ENCODE results near the gene GTF3C5.
"Not testable (repeated sequence)": the region's sequence is repeated elsewhere in the genome, so short reads cannot be mapped to it uniquely, and the experiment has no call there.

Gene GTF3C5, protein sequence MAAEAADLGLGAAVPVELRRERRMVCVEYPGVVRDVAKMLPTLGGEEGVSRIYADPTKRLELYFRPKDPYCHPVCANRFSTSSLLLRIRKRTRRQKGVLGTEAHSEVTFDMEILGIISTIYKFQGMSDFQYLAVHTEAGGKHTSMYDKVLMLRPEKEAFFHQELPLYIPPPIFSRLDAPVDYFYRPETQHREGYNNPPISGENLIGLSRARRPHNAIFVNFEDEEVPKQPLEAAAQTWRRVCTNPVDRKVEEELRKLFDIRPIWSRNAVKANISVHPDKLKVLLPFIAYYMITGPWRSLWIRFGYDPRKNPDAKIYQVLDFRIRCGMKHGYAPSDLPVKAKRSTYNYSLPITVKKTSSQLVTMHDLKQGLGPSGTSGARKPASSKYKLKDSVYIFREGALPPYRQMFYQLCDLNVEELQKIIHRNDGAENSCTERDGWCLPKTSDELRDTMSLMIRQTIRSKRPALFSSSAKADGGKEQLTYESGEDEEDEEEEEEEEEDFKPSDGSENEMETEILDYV

DNA sequence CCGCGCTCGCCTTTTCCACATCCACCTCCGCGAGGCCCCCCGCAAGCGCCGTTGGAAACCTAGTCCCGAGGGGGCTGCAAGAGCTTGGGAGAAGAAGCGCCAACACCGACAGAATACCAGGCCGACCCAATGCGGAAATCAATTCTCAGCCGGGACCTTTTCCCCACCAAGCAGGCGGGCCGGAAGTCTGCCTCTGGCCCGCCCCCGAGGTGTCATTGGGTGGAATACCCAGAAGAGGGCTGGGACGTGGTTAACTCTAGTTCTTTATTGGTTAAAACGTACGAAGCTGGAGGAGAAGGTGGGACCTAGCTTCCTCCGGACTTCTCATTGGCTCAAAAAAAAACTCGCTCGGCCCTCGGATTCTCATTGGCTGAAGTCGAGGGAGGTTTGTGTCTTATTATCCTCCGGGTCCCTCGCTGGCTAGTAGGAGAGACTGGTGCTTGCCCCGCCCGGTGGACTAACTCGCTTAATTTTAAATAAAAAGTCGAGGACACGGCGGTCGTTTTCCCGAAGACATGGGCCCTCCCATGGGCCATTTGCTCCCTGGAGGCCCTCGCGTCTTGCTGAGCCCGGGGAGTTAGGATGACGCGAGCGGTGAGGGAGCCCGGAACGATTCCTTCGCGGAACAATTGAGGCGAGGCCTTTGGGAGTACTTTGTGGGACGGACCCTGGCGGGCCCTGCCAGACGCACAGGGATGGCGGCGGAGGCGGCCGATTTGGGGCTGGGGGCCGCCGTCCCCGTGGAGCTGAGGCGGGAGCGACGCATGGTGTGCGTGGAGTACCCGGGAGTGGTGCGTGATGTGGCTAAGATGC is at the start of gene GTF3C5:
Gene GTF3C5, plus strand, starts transcription at position 681 of the 813 bp plus-strand sequence. Its CDS starts 15 bp downstream, at position 696.
- peak; percentile 80 for DNase-seq

DNA sequence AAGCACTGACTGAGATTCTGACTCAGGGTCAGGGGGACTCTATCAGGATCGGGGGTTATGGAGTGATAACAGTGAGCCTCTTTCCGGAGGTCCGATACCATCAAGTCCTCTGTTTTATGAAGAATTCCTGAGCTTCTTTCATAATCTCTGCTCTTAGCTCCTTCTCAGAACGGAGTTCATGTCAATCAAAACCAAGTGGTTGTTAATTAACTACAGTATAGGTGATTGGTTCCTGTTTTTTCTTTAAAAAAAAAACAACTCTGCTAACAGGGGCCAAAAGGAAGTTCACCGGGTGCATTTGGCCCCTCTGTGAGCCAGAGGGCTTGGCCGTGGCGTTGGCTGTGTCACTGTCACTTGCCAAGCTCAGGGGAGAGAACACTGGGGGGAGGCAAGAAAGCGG is 48.3 kb upstream of the GTF3C5 start:
- DNase-seq: no peak

DNA sequence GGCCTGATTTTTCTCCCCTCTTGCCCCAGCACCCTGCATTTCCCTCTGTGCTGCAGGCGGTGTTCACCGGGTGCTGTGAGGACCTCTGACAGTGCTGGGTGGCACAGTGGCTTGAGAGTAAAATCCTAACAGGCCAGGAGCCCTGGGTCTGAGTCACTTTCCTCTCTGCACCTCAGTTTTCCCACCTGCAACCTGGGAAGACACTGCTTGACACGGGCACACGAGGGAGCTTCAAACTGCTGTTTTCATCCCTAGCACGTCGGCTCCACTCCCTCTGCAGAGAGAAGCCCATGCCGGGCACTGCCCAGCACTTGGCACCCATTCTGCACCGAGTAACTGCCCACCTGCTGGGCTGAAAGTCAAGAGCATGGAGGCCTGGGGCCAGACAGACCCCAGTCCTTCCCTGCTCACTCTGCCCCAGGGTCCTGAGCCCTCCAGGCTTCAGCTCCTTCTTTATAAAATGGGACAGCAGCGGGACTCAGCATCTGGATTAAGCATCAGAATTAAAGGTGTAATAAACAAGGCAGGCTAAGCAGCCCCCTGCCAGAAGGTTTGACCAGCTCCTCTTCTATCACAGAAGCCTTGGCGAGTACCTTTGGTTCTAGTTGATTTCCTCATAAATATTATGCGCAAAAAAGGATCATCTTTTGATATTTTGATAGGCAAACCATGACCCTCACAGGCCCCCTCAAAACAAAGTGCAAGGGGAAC is 47.2 kb upstream of the GTF3C5 start:
- no peak for DNase-seq

DNA sequence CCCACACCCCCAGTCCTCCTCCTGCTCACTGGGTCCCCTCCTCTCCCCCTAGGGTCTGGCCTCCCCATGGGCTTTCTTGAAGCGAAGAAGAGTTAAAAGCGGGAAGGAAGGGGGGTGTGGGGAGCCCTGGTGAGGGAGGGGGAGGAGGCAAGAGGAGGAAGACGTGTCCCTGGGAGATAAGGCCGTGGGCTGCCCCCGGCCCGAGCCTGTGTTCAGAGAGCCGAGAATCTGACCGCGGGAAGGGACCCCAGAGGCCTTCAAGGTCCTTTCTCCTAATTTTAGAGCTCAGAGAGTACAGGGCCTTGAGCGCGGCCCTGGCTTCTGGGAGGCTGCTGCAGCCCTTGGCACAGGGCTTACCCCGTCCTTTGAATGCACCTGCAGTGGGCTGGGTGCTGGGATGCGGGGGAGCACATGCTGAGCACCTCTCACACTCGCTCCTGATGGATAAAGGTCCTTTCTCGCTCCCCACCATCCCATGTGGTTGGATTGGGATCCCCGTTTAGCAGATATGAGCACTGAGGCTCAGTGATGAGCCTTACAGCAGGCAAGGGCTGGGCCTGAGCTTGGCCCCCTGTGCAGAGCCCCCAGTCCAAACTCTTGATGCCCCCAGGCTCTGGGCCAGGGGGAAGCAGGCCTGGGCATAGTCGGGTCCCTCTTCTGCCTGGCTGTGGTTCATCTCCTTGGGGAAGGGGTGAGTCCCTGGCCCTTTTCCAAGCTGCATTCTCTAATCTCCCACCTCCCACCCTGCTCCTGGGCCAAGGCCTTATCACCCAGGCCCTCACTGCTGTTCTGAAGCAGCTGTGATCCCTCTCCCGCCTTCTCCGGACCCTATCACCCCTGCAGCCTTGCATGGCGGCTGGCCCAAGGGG is 46.4 kb upstream of the GTF3C5 start:
- no peak for DNase-seq

DNA sequence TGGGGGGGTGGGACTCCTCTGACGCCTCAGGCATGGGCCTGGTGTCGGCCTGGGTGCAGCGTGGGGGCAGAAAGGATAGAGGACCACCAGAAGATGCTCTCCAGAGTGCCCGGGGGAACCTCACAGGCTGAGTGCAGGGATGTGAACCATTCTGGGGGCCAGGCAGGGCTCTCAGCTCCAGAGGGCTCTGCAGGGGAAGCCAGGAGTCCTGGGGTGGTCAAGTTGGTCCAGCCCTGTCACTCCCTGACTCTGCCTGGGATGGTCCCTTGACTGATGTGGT is 45.8 kb upstream of the GTF3C5 start:
- no peak for DNase-seq

DNA sequence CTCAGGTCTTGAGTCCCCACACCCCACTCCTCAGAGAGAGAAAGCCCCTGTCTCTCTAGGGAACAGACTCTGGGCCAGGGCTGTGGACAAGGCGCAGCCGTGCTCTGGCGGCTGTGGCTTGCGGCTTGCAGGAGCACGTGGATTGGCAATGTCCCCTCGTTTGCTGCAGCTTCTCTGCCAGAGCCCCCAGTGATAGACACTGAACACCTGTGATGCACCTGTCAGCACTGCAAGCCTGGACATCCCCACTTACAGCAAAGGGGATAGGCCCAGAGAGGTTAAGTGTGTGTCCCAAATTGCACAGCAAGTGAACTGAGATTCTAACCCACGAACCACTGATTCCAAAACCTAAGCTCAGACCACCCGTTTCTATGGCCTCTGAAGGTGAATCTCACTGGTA is 45.3 kb upstream of the GTF3C5 start:
- DNase-seq: no peak

DNA sequence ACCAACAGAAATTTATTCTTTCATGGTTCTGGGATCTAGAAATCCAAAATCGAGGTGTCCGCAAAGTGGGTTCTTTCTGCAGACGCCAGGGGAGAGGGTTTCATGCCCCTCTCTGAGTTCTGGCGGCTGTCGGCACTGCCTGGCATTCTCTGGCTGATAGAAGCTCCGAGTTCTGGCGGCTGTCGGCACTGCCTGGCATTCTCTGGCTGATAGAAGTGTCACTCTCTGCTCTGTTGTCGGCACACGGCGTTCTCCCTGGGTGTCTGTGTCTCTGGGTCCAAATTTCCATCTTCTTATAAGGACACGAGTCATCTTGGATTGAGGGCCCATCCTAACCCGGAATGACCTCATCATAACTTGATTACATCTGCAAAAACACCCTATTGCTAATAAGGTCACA is 44.7 kb upstream of the GTF3C5 start:
- DNase-seq: no peak

DNA sequence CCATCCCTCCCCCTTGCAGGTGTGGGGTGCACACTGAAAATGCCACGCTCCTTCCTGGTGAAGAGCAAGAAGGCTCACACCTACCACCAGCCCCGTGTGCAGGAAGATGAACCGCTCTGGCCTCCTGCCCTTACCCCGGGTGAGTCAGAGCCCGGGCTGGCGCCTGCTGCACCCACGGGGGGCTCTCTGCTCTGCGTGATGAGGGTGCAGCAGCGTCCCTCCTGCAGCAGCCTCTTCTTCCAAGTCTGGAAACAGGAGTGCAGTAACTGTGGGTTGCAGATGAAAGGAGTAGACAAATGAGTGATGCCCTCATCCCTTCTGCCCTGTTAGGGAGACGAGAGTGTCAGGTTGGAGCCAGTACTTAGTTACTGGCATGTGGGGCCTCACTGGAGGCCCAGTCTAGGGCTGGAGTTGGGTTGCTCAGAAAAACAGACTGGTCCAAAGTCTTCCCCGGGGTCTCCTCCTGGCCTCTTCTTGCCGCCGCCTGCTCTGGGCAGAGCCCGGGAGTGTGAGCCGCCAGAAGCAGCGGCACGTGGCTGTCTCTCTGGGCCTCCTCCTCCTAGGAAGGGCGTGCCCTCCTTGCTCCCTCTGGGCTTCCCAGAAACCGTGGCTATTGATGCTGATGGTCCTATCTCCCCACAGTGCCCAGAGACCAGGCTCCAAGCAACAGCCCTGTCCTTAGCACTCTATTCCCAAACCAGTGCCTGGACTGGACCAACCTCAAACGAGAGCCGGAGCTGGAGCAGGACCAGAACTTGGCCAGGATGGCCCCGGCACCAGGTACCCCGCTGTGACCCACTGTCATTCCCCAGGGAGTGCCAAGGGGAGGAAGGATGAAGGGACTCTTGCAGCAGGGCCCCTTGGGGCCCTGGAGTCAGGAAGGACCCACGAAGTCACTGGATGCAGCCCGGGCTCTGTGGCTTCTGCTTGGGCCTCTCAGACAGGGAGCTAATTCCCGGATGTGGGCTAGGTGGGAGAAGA is 43.9 kb upstream of the GTF3C5 start:
- DNase-seq: no peak

DNA sequence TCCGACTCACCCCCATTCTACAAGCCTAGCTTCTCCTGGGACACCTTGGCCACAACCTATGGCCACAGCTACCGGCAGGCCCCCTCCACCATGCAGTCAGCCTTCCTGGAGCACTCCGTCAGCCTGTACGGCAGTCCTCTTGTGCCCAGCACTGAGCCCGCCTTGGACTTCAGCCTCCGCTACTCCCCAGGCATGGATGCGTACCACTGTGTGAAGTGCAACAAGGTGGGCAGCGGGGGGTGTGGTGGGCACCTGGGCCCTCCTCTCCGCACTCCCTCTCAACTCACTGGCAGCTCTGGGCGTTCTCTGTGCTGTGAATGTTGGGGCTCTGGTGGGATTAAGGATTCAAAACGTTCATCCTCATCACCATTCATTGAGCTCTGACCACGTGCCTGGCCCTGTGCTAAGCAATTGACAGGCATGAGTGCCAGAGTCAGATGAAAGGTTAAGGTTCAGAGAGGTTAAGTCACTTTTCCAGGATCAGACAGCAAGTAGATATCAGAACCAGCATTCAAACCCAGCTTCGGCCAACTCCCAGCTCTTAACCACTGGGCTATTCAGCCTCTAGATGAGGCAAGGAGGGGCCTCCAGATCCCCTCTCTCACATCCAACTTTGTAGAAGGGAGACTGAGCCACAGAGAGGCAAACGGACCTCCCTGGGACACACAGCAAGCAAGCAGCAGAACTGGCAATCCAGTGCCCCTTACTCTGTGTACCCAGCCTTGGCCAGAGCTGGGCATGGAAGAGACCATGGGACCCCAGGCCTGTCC is 42.4 kb upstream of the GTF3C5 start:
- DNase-seq: no peak

DNA sequence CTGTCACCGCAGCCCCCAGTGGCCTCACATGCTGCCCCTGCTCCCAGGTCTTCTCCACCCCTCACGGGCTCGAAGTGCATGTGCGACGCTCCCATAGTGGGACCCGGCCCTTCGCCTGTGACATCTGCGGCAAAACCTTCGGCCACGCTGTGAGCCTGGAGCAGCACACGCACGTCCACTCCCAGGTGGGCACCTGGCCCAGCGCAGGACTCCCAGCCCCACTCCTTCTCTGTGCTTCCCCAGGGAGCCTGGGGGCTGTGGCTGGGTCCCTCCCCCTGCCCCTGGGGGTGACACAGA is 41.8 kb upstream of the GTF3C5 start:
- no peak for DNase-seq

DNA sequence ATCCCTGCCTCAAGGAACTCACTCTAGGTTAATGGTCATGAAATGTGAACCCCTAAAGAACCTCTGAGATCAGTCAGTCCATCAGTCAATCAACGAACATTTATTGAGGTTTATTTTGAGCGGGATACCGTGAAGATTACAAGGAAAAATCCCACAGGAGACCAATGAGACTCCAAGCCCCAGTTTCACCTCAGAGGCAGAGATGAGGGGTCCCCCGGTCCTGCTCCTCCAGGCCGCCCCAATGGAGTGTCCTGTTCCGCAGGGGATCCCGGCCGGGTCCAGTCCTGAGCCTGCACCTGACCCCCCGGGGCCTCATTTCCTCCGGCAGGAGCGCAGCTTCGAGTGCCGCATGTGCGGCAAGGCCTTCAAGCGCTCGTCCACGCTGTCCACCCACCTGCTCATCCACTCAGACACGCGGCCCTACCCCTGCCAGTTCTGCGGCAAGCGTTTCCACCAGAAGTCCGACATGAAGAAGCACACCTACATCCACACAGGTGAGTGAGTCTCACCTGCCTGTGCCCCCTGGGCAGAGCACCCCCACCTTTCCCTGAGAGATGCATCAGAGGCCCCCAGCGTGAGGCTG is 41.3 kb upstream of the GTF3C5 start:
- no peak for DNase-seq

DNA sequence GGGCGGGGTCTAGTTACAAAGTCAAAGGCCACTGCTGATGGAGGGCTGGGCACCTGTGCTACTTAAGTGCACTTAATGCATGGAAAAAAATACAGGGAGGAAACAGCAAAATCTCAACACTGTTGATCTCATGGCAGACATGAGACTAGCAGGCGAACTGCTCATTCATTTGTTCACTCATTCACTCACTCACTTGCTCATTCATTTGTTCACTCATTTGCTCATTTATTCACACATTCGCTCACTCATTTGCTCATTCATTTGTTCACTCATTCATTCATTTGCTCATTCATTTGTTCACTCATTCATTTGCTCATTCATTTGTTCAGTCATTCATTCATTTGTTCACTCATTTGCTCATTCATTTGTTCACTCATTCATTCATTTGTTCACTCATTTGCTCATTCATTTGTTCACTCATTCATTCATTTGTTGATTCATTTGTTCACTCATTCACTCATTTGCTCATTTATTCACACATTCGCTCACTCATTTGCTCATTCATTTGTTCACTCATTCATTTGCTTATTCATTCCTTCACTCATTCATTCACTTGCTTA is 40.7 kb upstream of the GTF3C5 start:
- not testable (repeated sequence) for DNase-seq

DNA sequence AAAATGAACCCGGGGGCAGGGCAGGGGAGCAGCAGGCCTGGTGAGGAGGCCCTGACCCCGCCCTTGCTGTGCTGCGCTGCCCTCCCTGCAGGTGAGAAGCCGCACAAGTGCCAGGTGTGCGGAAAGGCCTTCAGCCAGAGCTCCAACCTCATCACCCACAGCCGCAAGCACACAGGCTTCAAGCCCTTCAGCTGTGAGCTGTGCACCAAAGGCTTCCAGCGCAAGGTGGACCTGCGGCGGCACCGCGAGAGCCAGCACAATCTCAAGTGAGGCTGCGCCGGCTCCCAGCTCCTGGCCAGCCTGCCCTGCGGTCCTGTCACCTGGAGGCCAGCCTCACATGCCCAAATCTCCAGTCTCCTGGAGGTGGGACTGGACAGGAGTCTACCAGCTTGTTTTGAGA is 40.0 kb upstream of the GTF3C5 start:
- DNase-seq: no peak

DNA sequence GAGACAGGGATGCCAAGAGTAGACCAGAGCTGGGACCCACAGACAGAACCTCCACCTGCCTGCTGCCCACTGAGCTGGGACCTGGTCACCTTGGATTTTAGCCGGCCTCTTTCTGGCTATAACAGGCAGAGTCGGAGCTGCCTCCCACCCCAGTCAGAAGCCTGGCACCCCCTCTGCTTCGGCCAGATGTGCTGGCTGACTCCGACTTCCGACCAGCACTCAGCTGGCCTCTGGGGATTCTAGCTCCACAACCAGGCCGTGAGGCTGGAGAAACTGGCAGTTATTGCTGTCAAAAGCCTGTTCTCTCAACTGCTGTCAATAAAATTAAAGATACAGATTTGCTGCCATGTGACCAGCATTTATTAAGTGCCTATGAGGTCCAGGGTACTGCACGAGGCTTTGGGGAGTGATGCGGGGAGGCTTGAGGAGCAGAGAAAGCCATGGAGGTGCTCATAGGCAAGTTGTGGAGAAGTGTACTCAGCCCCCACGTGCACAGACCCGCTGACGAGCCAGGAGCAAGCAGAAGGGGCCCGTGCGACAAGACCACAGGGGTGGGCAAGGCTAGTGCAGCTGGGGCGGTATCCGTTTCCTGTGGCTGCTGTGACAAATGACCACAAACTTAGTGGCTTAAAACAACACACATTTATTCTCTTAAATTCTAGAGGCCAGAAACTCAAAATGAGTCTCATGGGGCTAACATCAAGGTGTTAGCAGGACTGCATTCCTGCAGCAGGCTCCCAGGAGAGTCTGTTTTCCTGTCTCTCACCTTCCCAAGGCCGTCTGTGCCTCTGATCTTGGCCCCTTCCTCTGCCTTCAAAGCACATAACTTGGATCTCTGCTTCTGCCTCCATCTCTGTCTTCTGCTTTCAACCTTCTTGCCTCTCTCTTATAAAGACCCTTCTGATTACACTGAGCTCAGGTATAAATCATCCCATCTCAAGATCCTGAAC is 39.2 kb upstream of the GTF3C5 start:
- DNase-seq: no peak

DNA sequence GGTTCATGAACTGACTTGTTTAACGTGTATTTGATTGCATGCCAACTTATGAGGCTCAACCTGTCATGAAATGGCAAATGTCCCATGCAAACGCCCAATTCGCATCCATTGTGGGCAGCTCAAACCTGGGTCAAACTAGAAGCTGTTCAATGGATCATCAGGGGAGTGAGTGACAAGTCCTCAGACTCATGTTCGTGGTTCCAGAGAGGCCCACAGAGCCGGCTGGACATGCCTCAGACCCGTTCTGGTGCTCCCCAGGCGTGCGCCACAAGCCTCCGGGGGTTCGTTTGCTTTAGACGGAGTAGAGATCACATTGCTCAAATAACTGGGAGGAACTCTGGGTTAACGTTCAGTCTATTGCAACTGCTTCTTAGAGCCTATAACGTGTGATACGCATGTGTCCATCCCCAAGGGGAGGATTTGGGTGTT is 37.3 kb upstream of the GTF3C5 start:
- DNase-seq: no peak

DNA sequence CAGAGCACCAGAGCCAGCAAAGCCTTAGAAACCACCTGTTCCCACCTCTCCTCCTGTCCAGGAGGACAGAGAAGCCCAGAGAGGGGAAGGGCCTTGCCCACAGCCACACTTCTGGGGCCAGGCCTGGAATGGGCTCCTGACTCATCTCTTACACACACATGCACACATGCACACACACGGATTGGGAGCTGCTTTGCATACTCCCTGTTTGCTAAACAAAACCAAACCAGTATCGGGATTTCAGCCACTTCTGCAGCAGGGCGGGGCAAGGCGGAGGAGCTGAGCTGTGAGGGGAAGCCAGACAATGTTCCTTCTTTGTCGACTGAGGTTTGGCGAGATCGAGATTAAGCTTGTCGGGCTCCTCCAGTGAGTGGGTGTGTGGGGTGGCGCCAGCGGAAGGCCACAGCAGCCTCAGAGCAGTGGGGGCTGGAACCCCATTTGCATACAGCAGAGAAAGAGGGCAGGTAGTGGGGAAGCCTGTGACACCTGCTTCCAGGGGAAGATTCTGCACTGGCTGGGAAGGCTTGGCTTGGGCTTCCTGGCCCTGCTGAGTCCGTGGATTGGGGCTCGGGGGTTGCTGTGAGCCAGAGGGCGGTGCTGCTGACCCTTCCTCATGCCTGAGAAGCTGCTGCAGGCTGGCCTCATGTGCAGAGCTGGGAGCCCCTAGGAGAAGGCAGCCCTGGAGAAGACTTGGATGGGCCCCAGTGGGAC is 36.2 kb upstream of the GTF3C5 start:
- DNase-seq: no peak

DNA sequence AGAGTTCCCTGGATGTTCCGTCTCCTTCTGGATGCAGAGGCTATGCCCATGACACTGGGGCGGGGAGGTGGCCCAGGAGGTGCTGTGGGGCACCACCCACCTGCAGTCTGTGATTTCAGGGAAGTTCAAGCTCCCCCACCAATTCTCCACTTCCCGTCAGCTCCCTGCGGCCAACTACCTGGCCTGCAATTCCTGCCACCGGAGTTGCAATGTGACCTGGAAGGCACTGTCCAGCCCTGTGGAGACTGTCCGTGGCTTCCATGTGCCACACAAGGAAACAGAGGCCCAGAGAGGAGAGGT is 35.7 kb upstream of the GTF3C5 start:
- DNase-seq: no peak

DNA sequence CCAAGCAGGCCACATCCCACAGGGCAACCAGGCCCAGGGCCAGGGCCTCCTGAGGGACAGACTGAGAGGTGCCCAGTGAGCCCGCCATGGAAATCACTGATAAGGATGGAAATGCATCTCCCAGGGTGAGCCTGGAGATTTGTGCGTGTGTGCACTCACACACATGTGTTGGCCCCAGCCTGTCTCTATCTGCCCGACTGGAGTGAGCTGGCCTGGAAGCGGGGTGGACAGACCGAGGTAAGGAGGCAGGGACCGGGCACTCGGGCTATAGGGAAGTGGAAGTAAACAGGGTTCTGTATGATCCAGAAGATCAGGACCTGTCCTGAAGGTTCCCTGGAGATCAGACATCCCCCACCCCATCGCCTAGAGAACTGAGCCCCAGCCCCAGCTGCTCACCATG is 34.9 kb upstream of the GTF3C5 start:
- DNase-seq: no peak

Data from GOT3 (cell line).